ENCODE measurements around the gene TEX55.
"Not testable (repeated sequence)": the region's sequence is repeated elsewhere in the genome, so short reads cannot be mapped to it uniquely, and the experiment has no call there.

The TEX55 gene

GRCh38 chr3:119160361-119160760, 14.4 kb downstream of the TEX55 start:
- H3K4me3 ChIP-seq (replicated peaks; ENCODE audit: low read depth, low read length), result no peak overlapping the region
- no peak for TF ChIP-seq CTCF (IDR thresholded peaks at IDR 0.05; ENCODE audit: low read length, missing control alignments)
- no peak for DNase-seq (ENCODE audit: low read depth)

- no peak for DNase-seq (ENCODE audit: low read depth)
- H3K4me3 ChIP-seq (replicated peaks; ENCODE audit: low read depth, low read length), result no peak overlapping the region
- no peak for TF ChIP-seq CTCF (IDR thresholded peaks at IDR 0.05; ENCODE audit: low read length, missing control alignments)
These were observed 14.8 kb downstream of the TEX55 start for GRCh38 chr3:119160815-119161214.

GRCh38 chr3:119161240-119161639, 15.3 kb downstream of the TEX55 start:
- DNase-seq (ENCODE audit: low read depth), result no peak
- no peak for TF ChIP-seq CTCF (IDR thresholded peaks at IDR 0.05; ENCODE audit: low read length, missing control alignments)
- H3K4me3 ChIP-seq (replicated peaks; ENCODE audit: low read depth, low read length), result no peak overlapping the region

GRCh38 chr3:119164745-119165144, 18.8 kb downstream of the TEX55 start:
- H3K4me3 ChIP-seq (replicated peaks; ENCODE audit: low read depth, low read length); DNase-seq (ENCODE audit: low read depth): not testable (repeated sequence)

- DNase-seq (ENCODE audit: low read depth), result no peak
- TF ChIP-seq CTCF (IDR thresholded peaks at IDR 0.05; ENCODE audit: low read length, missing control alignments), result no peak
- H3K4me3 ChIP-seq (replicated peaks; ENCODE audit: low read depth, low read length), result no peak overlapping the region
These were observed 24.9 kb downstream of the TEX55 start for GRCh38 chr3:119170821-119171220.

- no peak for TF ChIP-seq CTCF (IDR thresholded peaks at IDR 0.05; ENCODE audit: low read length, missing control alignments)
- no peak within 1 kb of the TSS for H3K4me3 ChIP-seq (replicated peaks; ENCODE audit: low read depth, low read length)
- DNase-seq (ENCODE audit: low read depth), result no peak
These were observed 27.4 kb downstream of the TEX55 start, which contains the start of gene UPK1B for GRCh38 chr3:119173325-119173724. UPK1B (plus strand) TSS chr3:119173598; CDS start chr3:119186742, 13,144 bp downstream.

- TF ChIP-seq CTCF (IDR thresholded peaks at IDR 0.05; ENCODE audit: low read length, missing control alignments), result no peak
- H3K4me3 ChIP-seq (replicated peaks; ENCODE audit: low read depth, low read length), result no peak overlapping the region
- peak; percentile 54 for DNase-seq (ENCODE audit: low read depth)
These were observed 30.1 kb downstream of the TEX55 start for GRCh38 chr3:119175872-119176756.
